NCI-H510A treated with DMSO at 0.1 percent for 48 hours (cell line): ENCODE results near the gene IGFLR1.
"Not testable (repeated sequence)": the region's sequence is repeated elsewhere in the genome, so short reads cannot be mapped to it uniquely, and the experiment has no call there.

Experiments
- DNase-seq: peaks from one replicate; lab custom pipeline; 2025; lab: John Stamatoyannopoulos, UW

IGFLR1 gene

GRCh38 chr19:35739275-35740107 is 2.8 kb downstream of the IGFLR1 start:
- no peak for DNase-seq

- no peak for DNase-seq
Observed at GRCh38 chr19:35738887-35739229, 3.4 kb downstream of the IGFLR1 start.

DNA sequence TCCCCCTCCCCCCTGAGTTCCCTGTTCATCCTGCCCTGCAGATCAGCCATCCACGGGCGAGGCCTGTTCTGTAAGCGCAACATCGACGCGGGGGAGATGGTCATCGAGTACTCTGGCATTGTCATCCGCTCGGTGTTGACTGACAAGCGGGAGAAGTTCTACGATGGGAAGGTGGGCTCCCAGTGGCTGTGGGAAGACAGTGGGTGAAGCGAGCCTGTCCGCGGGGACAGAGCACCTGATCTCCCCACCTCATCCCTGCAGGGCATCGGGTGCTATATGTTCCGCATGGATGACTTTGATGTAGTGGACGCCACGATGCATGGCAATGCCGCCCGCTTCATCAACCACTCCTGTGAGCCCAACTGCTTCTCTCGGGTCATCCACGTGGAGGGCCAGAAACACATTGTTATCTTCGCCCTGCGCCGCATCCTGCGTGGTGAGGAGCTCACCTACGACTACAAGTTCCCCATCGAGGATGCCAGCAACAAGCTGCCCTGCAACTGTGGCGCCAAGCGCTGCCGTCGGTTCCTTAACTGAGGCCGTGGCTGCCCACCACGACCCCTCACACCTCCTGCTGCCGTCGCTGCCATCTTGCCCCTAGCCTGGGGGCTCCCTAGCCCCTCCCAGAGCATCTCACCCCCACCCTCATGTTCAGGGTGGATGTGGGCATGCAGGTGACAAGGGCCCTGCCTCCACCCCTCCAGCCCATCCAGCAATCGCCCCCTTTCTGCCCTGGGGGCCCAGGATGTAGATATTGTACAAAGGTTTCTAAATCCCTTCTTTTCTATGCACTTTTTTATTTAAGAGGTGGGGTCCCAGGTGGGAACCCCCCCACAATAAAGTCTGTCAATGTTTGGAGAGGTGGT is 4.0 kb downstream of the IGFLR1 start:
- no peak for DNase-seq

DNA sequence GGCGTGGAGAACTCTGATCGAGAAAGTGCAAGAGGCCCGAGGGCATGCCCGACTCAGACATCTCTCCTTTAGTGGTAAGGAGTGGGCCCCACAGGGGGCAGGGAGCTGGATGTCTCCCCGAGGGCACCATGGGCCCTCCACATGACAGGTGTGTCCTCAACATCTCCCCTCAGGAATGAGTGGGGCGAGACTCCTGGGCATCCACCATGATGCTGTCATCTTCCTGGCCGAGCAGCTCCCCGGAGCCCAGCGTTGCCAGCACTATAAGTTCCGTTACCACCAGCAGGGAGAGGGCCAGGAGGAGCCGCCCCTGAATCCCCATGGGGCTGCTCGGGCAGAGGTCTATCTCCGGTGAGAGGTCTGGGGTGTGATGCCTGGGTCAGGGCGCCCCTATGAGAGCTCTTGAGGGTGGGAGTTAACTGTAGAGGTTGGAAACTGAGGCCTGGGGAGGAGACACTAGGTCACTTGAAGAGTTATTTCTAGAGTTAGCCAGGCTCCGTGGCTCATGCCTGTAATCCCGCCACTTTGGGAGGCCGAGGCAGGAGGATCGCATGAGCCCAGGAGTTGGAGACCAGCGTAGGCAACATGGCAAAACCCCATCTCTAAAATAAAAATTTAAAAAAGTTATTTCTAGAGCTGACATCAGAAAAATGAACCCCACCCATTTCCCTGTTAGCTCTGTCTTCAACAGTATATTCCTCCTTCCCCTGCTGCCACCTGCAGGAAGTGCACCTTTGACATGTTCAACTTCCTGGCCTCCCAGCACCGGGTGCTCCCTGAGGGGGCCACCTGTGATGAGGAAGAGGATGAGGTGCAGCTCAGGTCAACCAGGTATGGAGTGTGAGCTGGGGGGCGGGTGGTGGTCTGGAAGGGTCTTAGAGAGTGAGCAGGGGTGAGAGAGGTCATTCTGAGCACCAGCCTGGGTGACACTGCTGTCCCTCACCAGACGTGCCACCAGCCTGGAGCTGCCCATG is 5.1 kb downstream of the IGFLR1 start:
- no peak for DNase-seq

DNA sequence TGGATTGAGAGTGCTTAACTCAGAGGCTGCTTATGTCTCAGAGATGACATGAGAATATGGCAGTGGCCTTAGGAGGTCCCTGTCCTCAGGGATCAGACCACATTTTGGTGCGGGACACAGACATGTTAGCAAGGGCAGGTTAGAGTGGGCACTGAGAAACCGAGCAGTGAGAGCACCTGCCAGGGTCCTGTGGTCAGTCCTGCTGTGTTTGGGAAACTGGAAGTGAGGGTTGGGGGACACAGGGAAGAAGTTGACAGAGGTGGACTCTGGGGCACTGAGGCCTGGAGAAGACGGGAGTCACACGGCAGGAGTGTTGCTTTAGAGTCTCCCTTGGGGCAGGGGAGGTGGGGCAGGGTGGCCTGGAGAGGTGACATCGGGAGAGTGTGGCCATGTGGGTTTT is 7.4 kb downstream of the IGFLR1 start:
- DNase-seq = no peak

GRCh38 chr19:35734273-35734672 is 8.0 kb downstream of the IGFLR1 start:
- DNase-seq = no peak

DNA sequence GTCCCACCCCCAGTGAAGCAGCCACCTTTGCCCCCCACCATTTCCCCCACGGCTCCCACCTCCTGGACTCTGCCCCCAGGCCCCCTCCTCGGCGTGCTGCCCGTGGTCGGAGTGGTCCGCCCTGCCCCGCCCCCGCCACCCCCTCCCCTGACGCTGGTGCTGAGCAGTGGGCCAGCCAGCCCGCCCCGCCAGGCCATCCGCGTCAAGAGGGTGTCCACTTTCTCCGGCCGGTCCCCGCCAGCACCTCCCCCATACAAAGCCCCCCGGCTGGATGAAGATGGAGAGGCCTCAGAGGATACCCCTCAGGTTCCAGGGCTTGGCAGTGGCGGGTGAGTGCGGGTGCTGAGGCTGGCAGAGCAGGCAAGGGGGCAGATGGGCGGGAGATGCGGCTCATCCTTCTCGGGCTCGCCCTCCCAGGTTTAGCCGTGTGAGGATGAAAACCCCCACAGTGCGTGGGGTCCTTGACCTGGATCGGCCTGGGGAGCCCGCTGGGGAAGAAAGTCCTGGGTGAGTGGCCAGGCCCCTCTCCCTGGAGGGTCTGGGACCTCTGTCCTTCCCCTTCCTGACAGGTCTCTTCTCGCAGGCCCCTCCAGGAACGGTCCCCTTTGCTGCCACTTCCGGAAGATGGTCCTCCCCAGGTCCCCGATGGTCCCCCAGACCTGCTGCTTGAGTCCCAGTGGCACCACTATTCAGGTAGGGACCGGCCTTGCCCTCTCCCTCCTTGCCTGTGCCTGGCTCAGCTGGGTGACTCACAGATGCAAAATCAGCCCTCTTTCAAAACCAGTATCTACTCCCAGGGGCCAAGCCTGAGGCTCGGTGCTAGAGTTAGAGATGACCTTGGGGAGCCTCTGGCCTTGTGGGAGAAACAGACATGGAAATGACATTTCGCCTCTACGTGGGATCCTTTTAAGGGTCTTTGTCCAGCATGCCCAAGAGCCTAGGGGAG is 8.8 kb downstream of the IGFLR1 start:
- no peak for DNase-seq

DNA sequence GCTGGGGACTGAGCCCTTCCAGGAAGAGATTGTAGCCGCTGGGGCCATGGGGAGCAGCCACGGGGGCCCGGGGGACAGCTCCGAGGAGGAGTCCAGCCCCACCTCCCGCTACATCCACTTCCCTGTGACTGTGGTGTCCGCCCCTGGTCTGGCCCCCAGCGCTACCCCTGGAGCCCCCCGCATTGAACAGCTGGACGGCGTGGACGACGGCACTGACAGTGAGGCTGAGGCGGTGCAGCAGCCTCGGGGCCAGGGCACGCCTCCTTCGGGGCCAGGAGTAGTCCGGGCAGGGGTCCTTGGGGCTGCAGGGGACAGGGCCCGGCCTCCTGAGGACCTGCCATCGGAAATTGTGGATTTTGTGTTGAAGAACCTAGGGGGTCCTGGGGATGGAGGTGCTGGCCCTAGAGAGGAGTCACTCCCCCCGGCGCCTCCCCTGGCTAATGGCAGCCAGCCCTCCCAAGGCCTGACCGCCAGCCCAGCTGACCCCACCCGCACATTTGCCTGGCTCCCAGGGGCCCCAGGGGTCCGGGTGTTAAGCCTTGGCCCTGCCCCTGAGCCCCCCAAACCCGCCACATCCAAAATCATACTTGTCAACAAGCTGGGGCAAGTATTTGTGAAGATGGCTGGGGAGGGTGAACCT is 9.6 kb downstream of the IGFLR1 start:
- no peak for DNase-seq

GRCh38 chr19:35731779-35732405 is 10.4 kb downstream of the IGFLR1 start:
- DNase-seq = no peak

- DNase-seq = no peak
Observed at GRCh38 chr19:35731353-35731752, 10.9 kb downstream of the IGFLR1 start.

GRCh38 chr19:35730326-35730725 is 11.9 kb downstream of the IGFLR1 start:
- DNase-seq = no peak

- no peak for DNase-seq
Observed at GRCh38 chr19:35729763-35730162, 12.5 kb downstream of the IGFLR1 start.

GRCh38 chr19:35729021-35729420 is 13.2 kb downstream of the IGFLR1 start:
- DNase-seq = no peak

GRCh38 chr19:35727956-35728706 is 14.1 kb downstream of the IGFLR1 start:
- DNase-seq = no peak

- no peak for DNase-seq
Observed at GRCh38 chr19:35727053-35727955, 14.9 kb downstream of the IGFLR1 start.

DNA sequence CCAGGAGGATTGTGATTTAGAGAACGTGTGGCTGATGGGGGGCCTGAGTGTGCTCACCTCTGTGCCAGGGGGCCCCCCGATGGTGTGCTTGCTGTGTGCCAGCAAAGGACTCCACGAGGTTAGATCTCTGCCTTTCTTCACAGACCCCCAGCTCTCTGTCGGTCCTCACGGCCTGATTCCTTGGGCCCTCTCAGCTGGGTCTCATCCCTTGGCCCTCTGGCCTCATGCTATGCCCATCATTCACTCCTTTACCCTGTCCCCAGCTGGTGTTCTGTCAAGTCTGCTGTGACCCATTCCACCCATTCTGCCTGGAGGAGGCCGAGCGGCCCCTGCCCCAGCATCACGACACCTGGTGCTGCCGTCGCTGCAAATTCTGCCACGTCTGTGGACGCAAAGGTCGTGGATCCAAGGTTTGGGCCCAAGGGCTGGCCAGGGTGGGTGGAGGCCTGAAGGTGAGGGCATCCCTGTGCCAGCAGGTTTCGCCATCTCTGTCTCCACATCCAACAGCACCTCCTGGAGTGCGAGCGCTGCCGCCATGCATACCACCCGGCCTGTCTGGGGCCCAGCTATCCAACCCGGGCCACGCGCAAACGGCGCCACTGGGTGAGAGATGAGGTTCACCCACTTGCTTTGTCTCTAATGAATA is 16.9 kb downstream of the IGFLR1 start:
- DNase-seq = no peak

DNA sequence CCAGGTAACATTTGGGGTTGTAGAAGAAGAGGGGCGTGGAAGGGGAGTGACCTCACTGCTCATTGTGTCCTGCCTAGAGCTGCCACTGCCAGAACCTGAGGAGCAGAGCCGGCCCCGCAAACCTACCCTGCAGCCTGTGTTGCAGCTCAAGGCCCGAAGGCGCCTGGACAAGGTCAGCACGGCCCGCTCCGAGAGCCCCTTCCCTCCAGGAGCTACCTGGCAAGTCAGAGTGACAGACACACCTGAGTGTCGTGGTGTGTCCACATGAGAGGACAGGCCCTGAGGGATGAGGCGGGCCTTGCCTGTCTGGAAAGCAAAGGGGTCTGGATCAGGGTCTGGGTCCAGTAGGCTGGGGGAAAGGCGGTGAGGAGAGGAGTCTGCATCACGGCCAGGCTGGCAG is 17.7 kb downstream of the IGFLR1 start:
- no peak for DNase-seq

- DNase-seq = not testable (repeated sequence)
Observed at GRCh38 chr19:35724132-35724531, 18.1 kb downstream of the IGFLR1 start.
